H1 (cell line): ENCODE measurements around the gene YEATS2. TPM values are rescaled to one million over a fixed set of nuclear protein-coding genes. Genes with fewer than 3 reads are reported as not detected.

ENCODE experiments used
- CTCF ChIA-PET: fragments of 300-600 bp; sonication (Branson Sonifier 250); formaldehyde crosslinking; loops from one replicate; lab custom pipeline; 2021; ENCODE audit not compliant: partially characterized antibody; lab: Charles Lee
- POLR2A ChIA-PET: fragments of 300-600 bp; sonication (Branson Sonifier 250); formaldehyde crosslinking; loops from one replicate; lab custom pipeline; 2021; ENCODE audit warnings: inconsistent platforms; ENCODE audit not compliant: partially characterized antibody; lab: Charles Lee
- DNase-seq, 2 experiments: peaks; one replicate each; pipeline versions ENCODE4 v3.0.0 to v3.0.0-alpha.2; 2010 to 2022; ENCODE audit warnings: low spot score in 2 of 2, low read depth in 1 of 2, mixed read lengths in 1 of 2
- FAIRE-seq: peaks from 2 replicates; lab custom pipeline; 2011; peaks lifted over from hg19 to GRCh38; lab: Jason Lieb, UNC
- H2AFZ ChIP-seq: 2 replicates; pipeline ENCODE4 v1.8.1; 2012; ENCODE audit warnings: low read length, inconsistent platforms
- H2AK5ac ChIP-seq: 2 replicates; pipeline ENCODE4 v1.6.1; 2013; ENCODE audit warnings: low read depth, low read length
- H2BK120ac ChIP-seq: replicated peaks from 2 replicates; pipeline ENCODE3; 2013; ENCODE audit warnings: low read depth, low read length, inconsistent platforms
- H2BK12ac ChIP-seq: 2 replicates; pipeline ENCODE4 v1.6.1; 2013; ENCODE audit warnings: low read depth, low read length
- H2BK15ac ChIP-seq: 2 replicates; pipeline ENCODE4 v1.6.1; 2013; ENCODE audit warnings: low read length
- H2BK20ac ChIP-seq: 2 replicates; pipeline ENCODE4 v1.6.1; 2013; ENCODE audit warnings: low read length
- H2BK5ac ChIP-seq: 2 replicates; pipeline ENCODE4 v1.6.1; 2013; ENCODE audit warnings: low read depth, low read length
- H3K14ac ChIP-seq: 2 replicates; pipeline ENCODE4 v1.6.1; 2013; ENCODE audit warnings: inconsistent platforms; ENCODE audit not compliant: insufficient read length
- H3K18ac ChIP-seq: 2 replicates; pipeline ENCODE4 v1.6.1; 2013; ENCODE audit warnings: low read length; ENCODE audit errors: extremely low read depth
- H3K23ac ChIP-seq: 2 replicates; pipeline ENCODE4 v1.6.1; 2013; ENCODE audit warnings: inconsistent platforms; ENCODE audit not compliant: insufficient read length
- H3K23me2 ChIP-seq: 2 replicates; pipeline ENCODE4 v1.6.1; 2013; ENCODE audit warnings: low read depth, low read length
- H3K27ac ChIP-seq: 2 replicates; pipeline ENCODE4 v1.6.1; 2011; ENCODE audit warnings: low read depth, low read length, inconsistent platforms
- H3K27me3 ChIP-seq, 4 experiments: replicated peaks in 1 of 4; 1 replicate in 1 of 4; 2 replicates in 3 of 4; pipeline versions ENCODE4 v1.6.1 to v1.8.1; 2011 to 2013; ENCODE audit warnings: low read length in 3 of 4, mild to moderate bottlenecking in 3 of 4, inconsistent platforms in 2 of 4, mixed read lengths in 2 of 4, moderate library complexity in 1 of 4; ENCODE audit not compliant: control insufficient read depth in 3 of 4, insufficient read depth in 3 of 4; ENCODE audit errors: extremely low read depth in 1 of 4
- H3K36me3 ChIP-seq, 4 experiments: 2 replicates each; pipeline versions ENCODE4 v1.6.1 to v1.8.1; 2011 to 2013; ENCODE audit warnings: mild to moderate bottlenecking in 4 of 4, low read length in 3 of 4, moderate library complexity in 2 of 4, control low read depth in 1 of 4, inconsistent platforms in 1 of 4; ENCODE audit not compliant: insufficient read depth in 4 of 4, control insufficient read depth in 2 of 4
- H3K4ac ChIP-seq: replicated peaks from 2 replicates; pipeline ENCODE3; 2013; ENCODE audit warnings: low read length, low read depth, mixed read lengths, inconsistent platforms; ENCODE audit not compliant: insufficient read length
- H3K4me1 ChIP-seq, 4 experiments: replicated peaks in 1 of 4; 1 replicate in 1 of 4; 2 replicates in 3 of 4; pipeline versions ENCODE4 v1.6.1 to v1.8.1; 2011 to 2013; ENCODE audit warnings: low read length in 3 of 4, inconsistent platforms in 2 of 4, mixed read lengths in 1 of 4; ENCODE audit not compliant: insufficient read depth in 4 of 4, control insufficient read depth in 3 of 4
- H3K4me2 ChIP-seq, 2 experiments: 2 replicates each; pipeline versions ENCODE4 v1.6.1 to v1.8.1; 2011 to 2013; ENCODE audit warnings: low read depth in 2 of 2, low read length in 2 of 2, control low read depth in 1 of 2, inconsistent platforms in 1 of 2, mild to moderate bottlenecking in 1 of 2; ENCODE audit not compliant: insufficient read depth in 1 of 2
- H3K4me3 ChIP-seq, 4 experiments: fragments of 200-600, 300-600 bp in 1 of 4; sonication (generic), shearing (Covaris generic), sonication (Bioruptor Twin) in 1 of 4; 2 replicates each; pipeline versions ENCODE4 v1.5.1 to v1.8.1; 2011 to 2016; ENCODE audit warnings: low read length in 4 of 4, low read depth in 3 of 4, control low read depth in 2 of 4, inconsistent platforms in 2 of 4, mild to moderate bottlenecking in 2 of 4, mixed read lengths in 1 of 4, moderate library complexity in 1 of 4; ENCODE audit not compliant: insufficient read depth in 2 of 4; ENCODE audit errors: extremely low read depth in 1 of 4
- H3K56ac ChIP-seq: replicated peaks from 2 replicates; pipeline ENCODE3; 2013; ENCODE audit warnings: low read depth, mild to moderate bottlenecking, mixed read lengths, low read length, inconsistent platforms; ENCODE audit not compliant: insufficient read length
- H3K79me1 ChIP-seq: 2 replicates; pipeline ENCODE4 v1.6.1; 2013; ENCODE audit warnings: low read depth, low read length, control low read depth
- H3K79me2 ChIP-seq, 2 experiments: 2 replicates each; pipeline versions ENCODE4 v1.6.1 to v1.8.1; 2012 to 2013; ENCODE audit warnings: low read length in 2 of 2, mild to moderate bottlenecking in 2 of 2, inconsistent platforms in 1 of 2; ENCODE audit not compliant: insufficient read depth in 2 of 2, control insufficient read depth in 1 of 2
- H3K9ac ChIP-seq, 4 experiments: replicated peaks in 1 of 4; 1 replicate in 1 of 4; 2 replicates in 3 of 4; pipeline versions ENCODE4 v1.6.1 to v1.8.1; 2011 to 2013; ENCODE audit warnings: low read depth in 3 of 4, low read length in 3 of 4, control low read depth in 2 of 4, mild to moderate bottlenecking in 2 of 4, moderate library complexity in 2 of 4, inconsistent platforms in 1 of 4; ENCODE audit errors: extremely low read depth in 1 of 4
- H3K9me3 ChIP-seq, 2 experiments: 2 replicates each; pipeline versions ENCODE4 v1.6.1 to v1.8.1; 2012 to 2013; ENCODE audit warnings: mild to moderate bottlenecking in 2 of 2, moderate library complexity in 2 of 2, control low read depth in 1 of 2, inconsistent platforms in 1 of 2, low read depth in 1 of 2, low read length in 1 of 2, mixed read lengths in 1 of 2; ENCODE audit not compliant: insufficient read depth in 2 of 2
- H4K20me1 ChIP-seq, 2 experiments: replicated peaks in 1 of 2; 2 replicates each; pipeline versions ENCODE3 to v1.8.1; 2011 to 2013; ENCODE audit warnings: inconsistent platforms in 2 of 2, low read length in 2 of 2, mild to moderate bottlenecking in 1 of 2; ENCODE audit not compliant: insufficient read depth in 2 of 2, control insufficient read depth in 1 of 2
- H4K5ac ChIP-seq: 2 replicates; pipeline ENCODE4 v1.6.1; 2013; ENCODE audit warnings: low read length, low read depth, mixed read lengths, inconsistent platforms; ENCODE audit not compliant: insufficient read length
- H4K8ac ChIP-seq: 2 replicates; pipeline ENCODE4 v1.8.0; 2013; ENCODE audit warnings: mild to moderate bottlenecking, moderate library complexity, low read length, inconsistent platforms; ENCODE audit not compliant: insufficient read depth; ENCODE audit errors: extremely low read depth
- H4K91ac ChIP-seq: replicated peaks from 2 replicates; pipeline ENCODE3; 2013; ENCODE audit warnings: low read length, mixed read lengths, inconsistent platforms; ENCODE audit not compliant: insufficient read length
- ATF3 ChIP-seq: IDR thresholded peaks from 2 replicates; pipeline ENCODE4 v1.6.1; 2011; ENCODE audit warnings: low read depth, mild to moderate bottlenecking, low read length; ENCODE audit not compliant: insufficient read depth
- GABPA ChIP-seq: IDR thresholded peaks from 2 replicates; pipeline ENCODE4 v1.6.1; 2011; ENCODE audit warnings: mild to moderate bottlenecking, low read length, moderate library complexity, borderline replicate concordance; ENCODE audit not compliant: insufficient read depth
- JUND ChIP-seq: IDR thresholded peaks from 2 replicates; pipeline ENCODE4 v1.6.1; 2011; ENCODE audit warnings: mild to moderate bottlenecking, improper control_type of control experiment, low read length
- PHF8 ChIP-seq: fragments of 200-600 bp; sonication (generic); conservative IDR thresholded peaks from 2 replicates; pipeline ENCODE4 v1.7.1; 2012; ENCODE audit warnings: low read depth, mild to moderate bottlenecking, inconsistent platforms, low read length, moderate library complexity
- WGBS, 2 experiments: shearing (Covaris generic) in 1 of 2; methylation state at CpG; one replicate each; pipeline versions ENCODE4 v1.1.6 to v1.1.7; 2013 to 2015; ENCODE audit warnings: low lambda C conversion rate in 2 of 2, mixed read lengths in 2 of 2, inconsistent platforms in 1 of 2, low coverage in 1 of 2, missing lambda C conversion rate in 1 of 2; ENCODE audit not compliant: insufficient replicate concordance in 2 of 2, insufficient coverage in 1 of 2, insufficient read length in 1 of 2; ENCODE audit errors: extremely low coverage in 1 of 2, missing lambda C conversion rate in 1 of 2; 5-methylcytosine and 5-hydroxymethylcytosine counted together
- polyA plus RNA-seq, 7 experiments: library from polyadenylated mRNA; depleted of rRNA in 3 of 7; stranded (reverse) in 5 of 7; unstranded in 2 of 7; fragments of >200 nt in 5 of 7; fragments of 200-250 nt in 2 of 7; gene quantifications; 1 replicate in 5 of 7; 2 replicates in 1 of 7; 4 replicates in 1 of 7; pipeline versions ENCODE4 v1.2.1 to v1.2.3, GENCODE V29; 2011 to 2013; ENCODE audit warnings: missing spikeins in 2 of 7, mixed read lengths in 2 of 7
- total RNA-seq: library from RNA; stranded (reverse); fragmentation: NEBNext Ultra II Directional; extraction: Animal tissue kit (Norgen Biotek cat#: 25700); gene quantifications from 2 replicates; pipeline ENCODE4 v1.2.1, GENCODE V29; 2021

The YEATS2 gene
- total and polyA plus RNA-seq, 2 of the 8 experiments (the other 6 are each of a cell fraction or from before 2014, with no cell fraction given), result 35.3 to 53.7 TPM

GRCh38 chr3:183654727-183655126 is 42.9 kb upstream of the YEATS2 start:
- Histone ChIP-seq H4K20me1 (no peaks in the 10 kb centered on the region), H2BK20ac (no peak overlapping the region), H2AFZ (no peak overlapping the region), H3K9me3 (peaks cover 29 to 34% of the 10 kb centered on the region in 2 experiments), H3K14ac (no peak overlapping the region), H4K91ac (no peak overlapping the region), H2BK12ac (no peak overlapping the region), H3K23ac (no peak overlapping the region), H3K9ac (no peak overlapping the region), H3K18ac (no peak overlapping the region), H3K79me2 (peaks cover 0 to 9% of the 10 kb centered on the region in 2 experiments; a peak in 1 of 4 replicates), H3K79me1 (no peaks in the 10 kb centered on the region), H3K27ac (no peak overlapping the region), H2BK15ac (no peak overlapping the region), H3K56ac (no peak overlapping the region), H2AK5ac (no peak overlapping the region), H3K23me2 (no peaks in the 10 kb centered on the region), H3K4me2 (no peak overlapping the region), H3K36me3 (peaks cover 4 to 47% (median 23%) of the 10 kb centered on the region in 4 experiments), H3K27me3 (no peaks in the 10 kb centered on the region), H4K5ac (no peak overlapping the region), H3K4ac (no peak overlapping the region), H2BK5ac (no peak overlapping the region), H3K4me3 (no peak overlapping the region), H3K4me1 (peaks cover 0 to 4% (median 0%) of the 10 kb centered on the region in 4 experiments; a peak in 2 of 7 replicates), H2BK120ac (no peak overlapping the region), H4K8ac (no peak overlapping the region)
- ChIA-PET CTCF (interaction anchor here (1.8 kb wide), 1 partner anchor 175 kb away, joined by 6 read pairs; no protein-coding TSS in a partner anchor), POLR2A (no interaction called here)
- DNase-seq (no peak), FAIRE-seq (no peak)
- TF ChIP-seq ATF3 (no peak), JUND (no peak), GABPA (no peak), PHF8 (no peak)
- WGBS, 2 experiments, result 100% methylated on average over 1 of the region's 1 CpG; no CpG with 5 or more reads in 1 of the 2 experiments
